Ishikawa (cell line): ENCODE results near the gene CCDC137.

Experiments used
- CEBPB ChIP-seq: IDR thresholded peaks from 2 replicates; pipeline ENCODE4 v1.6.1; 2012
- CREB1 ChIP-seq: IDR thresholded peaks from 2 replicates; pipeline ENCODE4 v1.6.1; 2012; ENCODE audit warnings: low read depth
- EGR1 ChIP-seq: IDR thresholded peaks from 2 replicates; pipeline ENCODE4 v1.6.1; 2012
- EP300 ChIP-seq: IDR thresholded peaks from 2 replicates; pipeline ENCODE4 v1.6.1; 2012; ENCODE audit warnings: borderline replicate concordance
- FOXM1 ChIP-seq: IDR thresholded peaks from 2 replicates; pipeline ENCODE4 v1.6.1; 2012; ENCODE audit warnings: low read depth, borderline replicate concordance
- NFIC ChIP-seq: IDR thresholded peaks from 2 replicates; pipeline ENCODE4 v1.6.1; 2012
- RAD21 ChIP-seq: IDR thresholded peaks from 2 replicates; pipeline ENCODE4 v1.6.1; 2012; ENCODE audit warnings: low read depth
- TAF1 ChIP-seq: IDR thresholded peaks from 2 replicates; pipeline ENCODE4 v1.6.1; 2012; ENCODE audit warnings: low read depth, mild to moderate bottlenecking
- YY1 ChIP-seq: IDR thresholded peaks from 2 replicates; pipeline ENCODE4 v1.6.1; 2012; ENCODE audit warnings: low read depth
- TF ChIP-seq, protein P1 (sequence below): IDR thresholded peaks from 2 replicates; pipeline ENCODE4 v1.6.1; 2012
- TF ChIP-seq, protein P2 (sequence below): IDR thresholded peaks from 2 replicates; pipeline ENCODE4 v1.6.1; 2012; ENCODE audit warnings: low read depth, mild to moderate bottlenecking
- TF ChIP-seq, protein P3 (sequence below): IDR thresholded peaks from 2 replicates; pipeline ENCODE4 v1.6.1; 2012

DNA sequence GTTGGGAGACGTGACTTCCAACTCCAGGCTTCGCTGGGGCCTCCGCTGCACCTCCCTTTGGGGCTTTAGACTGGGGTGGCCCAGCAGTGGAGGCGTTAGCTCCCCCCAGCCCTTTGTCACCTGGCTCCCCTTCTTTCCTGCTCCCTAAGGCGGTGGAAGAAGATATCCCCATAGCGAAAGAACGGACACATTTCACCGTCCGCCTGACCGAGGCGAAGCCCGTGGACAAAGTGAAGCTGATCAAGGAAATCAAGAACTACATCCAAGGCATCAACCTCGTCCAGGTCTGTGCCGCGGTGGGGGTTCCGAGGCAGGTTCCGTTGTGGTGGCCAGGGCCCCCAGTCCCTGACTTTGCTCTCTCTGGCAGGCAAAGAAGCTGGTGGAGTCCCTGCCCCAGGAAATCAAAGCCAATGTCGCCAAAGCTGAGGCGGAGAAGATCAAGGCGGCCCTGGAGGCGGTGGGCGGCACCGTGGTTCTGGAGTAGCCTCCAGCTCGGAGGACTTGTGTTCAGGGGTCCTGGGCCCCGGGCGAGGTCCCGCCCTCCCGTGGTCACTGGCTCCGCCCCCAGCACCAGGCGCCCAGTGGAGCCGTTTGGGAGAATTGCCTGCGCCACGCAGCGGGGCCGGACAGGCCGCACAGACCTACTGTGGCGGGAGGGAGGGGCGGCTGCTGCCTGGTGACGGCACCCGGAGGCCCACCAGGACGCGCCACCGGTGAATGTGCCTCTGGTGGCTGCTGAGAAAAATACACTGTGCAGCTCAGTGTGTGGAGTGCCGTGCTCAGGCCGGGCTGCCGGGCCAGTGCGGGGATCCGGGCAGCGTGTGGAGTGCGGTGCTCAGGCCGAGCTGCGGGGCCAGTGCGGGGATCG is 40.5 kb downstream of the CCDC137 start:
- TF ChIP-seq, protein P1, sequence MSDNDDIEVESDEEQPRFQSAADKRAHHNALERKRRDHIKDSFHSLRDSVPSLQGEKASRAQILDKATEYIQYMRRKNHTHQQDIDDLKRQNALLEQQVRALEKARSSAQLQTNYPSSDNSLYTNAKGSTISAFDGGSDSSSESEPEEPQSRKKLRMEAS = no peak
- TF ChIP-seq, protein P2, sequence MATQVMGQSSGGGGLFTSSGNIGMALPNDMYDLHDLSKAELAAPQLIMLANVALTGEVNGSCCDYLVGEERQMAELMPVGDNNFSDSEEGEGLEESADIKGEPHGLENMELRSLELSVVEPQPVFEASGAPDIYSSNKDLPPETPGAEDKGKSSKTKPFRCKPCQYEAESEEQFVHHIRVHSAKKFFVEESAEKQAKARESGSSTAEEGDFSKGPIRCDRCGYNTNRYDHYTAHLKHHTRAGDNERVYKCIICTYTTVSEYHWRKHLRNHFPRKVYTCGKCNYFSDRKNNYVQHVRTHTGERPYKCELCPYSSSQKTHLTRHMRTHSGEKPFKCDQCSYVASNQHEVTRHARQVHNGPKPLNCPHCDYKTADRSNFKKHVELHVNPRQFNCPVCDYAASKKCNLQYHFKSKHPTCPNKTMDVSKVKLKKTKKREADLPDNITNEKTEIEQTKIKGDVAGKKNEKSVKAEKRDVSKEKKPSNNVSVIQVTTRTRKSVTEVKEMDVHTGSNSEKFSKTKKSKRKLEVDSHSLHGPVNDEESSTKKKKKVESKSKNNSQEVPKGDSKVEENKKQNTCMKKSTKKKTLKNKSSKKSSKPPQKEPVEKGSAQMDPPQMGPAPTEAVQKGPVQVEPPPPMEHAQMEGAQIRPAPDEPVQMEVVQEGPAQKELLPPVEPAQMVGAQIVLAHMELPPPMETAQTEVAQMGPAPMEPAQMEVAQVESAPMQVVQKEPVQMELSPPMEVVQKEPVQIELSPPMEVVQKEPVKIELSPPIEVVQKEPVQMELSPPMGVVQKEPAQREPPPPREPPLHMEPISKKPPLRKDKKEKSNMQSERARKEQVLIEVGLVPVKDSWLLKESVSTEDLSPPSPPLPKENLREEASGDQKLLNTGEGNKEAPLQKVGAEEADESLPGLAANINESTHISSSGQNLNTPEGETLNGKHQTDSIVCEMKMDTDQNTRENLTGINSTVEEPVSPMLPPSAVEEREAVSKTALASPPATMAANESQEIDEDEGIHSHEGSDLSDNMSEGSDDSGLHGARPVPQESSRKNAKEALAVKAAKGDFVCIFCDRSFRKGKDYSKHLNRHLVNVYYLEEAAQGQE = no peak
- TF ChIP-seq TAF1 (no peak), EGR1 (no peak), CREB1 (no peak), NFIC (no peak), RAD21 (no peak), EP300 (no peak), YY1 (no peak), FOXM1 (no peak), CEBPB (no peak)
- TF ChIP-seq, protein P3, sequence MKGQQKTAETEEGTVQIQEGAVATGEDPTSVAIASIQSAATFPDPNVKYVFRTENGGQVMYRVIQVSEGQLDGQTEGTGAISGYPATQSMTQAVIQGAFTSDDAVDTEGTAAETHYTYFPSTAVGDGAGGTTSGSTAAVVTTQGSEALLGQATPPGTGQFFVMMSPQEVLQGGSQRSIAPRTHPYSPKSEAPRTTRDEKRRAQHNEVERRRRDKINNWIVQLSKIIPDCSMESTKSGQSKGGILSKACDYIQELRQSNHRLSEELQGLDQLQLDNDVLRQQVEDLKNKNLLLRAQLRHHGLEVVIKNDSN = no peak
